Naive B cell (primary cell): ENCODE measurements around the gene POU5F2. TPM values are rescaled to one million over a fixed set of nuclear protein-coding genes. Genes with fewer than 3 reads are reported as not detected.

Experiments
- ATAC-seq, 2 donors: fragments of 150-1000 bp; cut with Tn5 transposase; 2 replicates each; pipeline ENCODE4 v1.10.0; 2021; ENCODE audit warnings: low read depth in 2 of 2, mild to moderate bottlenecking in 2 of 2, moderate library complexity in 2 of 2
- DNase-seq: peaks from one replicate; pipeline ENCODE4 v3.0.0; 2022
- H3K27ac Mint-ChIP-seq, 6 donors: one replicate each; pipeline ENCODE4 v1.8.0; 2020 to 2022; ENCODE audit warnings: mild to moderate bottlenecking in 6 of 6, mixed read lengths in 6 of 6, moderate library complexity in 5 of 6, inconsistent platforms in 2 of 6
- H3K27me3 Mint-ChIP-seq, 3 donors: one replicate each; pipeline ENCODE4 v1.8.0; 2021 to 2022; ENCODE audit warnings: mixed read lengths in 3 of 3, mild to moderate bottlenecking in 1 of 3
- H3K36me3 Mint-ChIP-seq, 2 donors: one replicate each; pipeline ENCODE4 v1.8.0; 2020 to 2022; ENCODE audit warnings: mixed read lengths in 2 of 2, inconsistent platforms in 1 of 2, mild to moderate bottlenecking in 1 of 2
- H3K4me1 Mint-ChIP-seq, 3 donors: one replicate each; pipeline ENCODE4 v1.8.0; 2020 to 2022; ENCODE audit warnings: mixed read lengths in 3 of 3, inconsistent platforms in 1 of 3, mild to moderate bottlenecking in 1 of 3, moderate library complexity in 1 of 3
- H3K4me3 Mint-ChIP-seq, 8 donors: one replicate each; pipeline ENCODE4 v1.8.0; 2020 to 2022; ENCODE audit warnings: mild to moderate bottlenecking in 8 of 8, mixed read lengths in 8 of 8, moderate library complexity in 8 of 8, inconsistent platforms in 2 of 8
- H3K9me3 Mint-ChIP-seq, 7 donors: one replicate each; pipeline ENCODE4 v1.8.0; 2020 to 2022; ENCODE audit warnings: mixed read lengths in 7 of 7, mild to moderate bottlenecking in 5 of 7, inconsistent platforms in 2 of 7, moderate library complexity in 1 of 7
- polyA plus RNA-seq, 6 donors: library from polyadenylated mRNA; unstranded; fragments of 300-500 nt; fragmentation: Illumina TruSeq; gene quantifications; one replicate each; pipeline ENCODE4 v1.2.3, GENCODE V29; 2021; ENCODE audit warnings: low read depth in 6 of 6

The POU5F2 gene
- polyA plus RNA-seq, 6 donors from 2014 or later, result 0.12 to 0.61 (median 0.29) TPM; not detected in 2

- DNase-seq (no peak), ATAC-seq (no peak)
- Mint-ChIP-seq H3K4me1 (peaks cover 0 to 7% (median 0%) of the 10 kb centered on the region in 3 donors), H3K9me3 (no peaks in the 10 kb centered on the region), H3K27ac (no peak overlapping the region), H3K27me3 (no peaks in the 10 kb centered on the region), H3K4me3 (no peak overlapping the region), H3K36me3 (peaks cover 0 to 17% of the 10 kb centered on the region in 2 donors)
Measured at GRCh38 chr5:93704996-93705395, 36.4 kb downstream of the POU5F2 start.

DNA sequence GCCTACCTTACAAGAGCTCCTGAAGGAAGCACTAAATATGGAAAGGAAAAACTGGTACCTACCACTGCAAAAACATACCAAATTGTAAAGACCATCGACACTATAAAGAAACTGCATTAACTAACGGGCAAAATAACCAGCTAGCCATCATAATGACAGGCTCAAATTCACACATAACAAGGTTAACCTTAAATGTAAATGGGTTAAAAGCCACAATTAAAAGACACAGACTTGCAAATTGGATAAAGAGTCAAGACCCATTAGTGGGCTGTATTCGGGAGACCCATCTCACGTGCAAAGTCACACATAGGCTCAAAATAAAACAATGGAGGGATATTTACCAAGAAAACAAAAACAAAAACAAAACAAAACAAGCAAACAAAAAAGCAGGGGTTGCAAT lies 49.4 kb downstream of the POU5F2 start:
- H3K4me1 Mint-ChIP-seq, result no peaks in the 10 kb centered on the region
- no peak overlapping the region for H3K27ac Mint-ChIP-seq
- DNase-seq, result no peak
- H3K36me3 Mint-ChIP-seq, result peaks cover 46 to 60% of the 10 kb centered on the region in 2 donors
- H3K27me3 Mint-ChIP-seq, result no peaks in the 10 kb centered on the region
- peaks cover 16 to 58% (median 30%) of the 10 kb centered on the region in 7 donors for H3K9me3 Mint-ChIP-seq
- no peak overlapping the region for H3K4me3 Mint-ChIP-seq
- ATAC-seq, result no peak

Other genes starting within 250 kb of the POU5F2 start
- not detected for gene NR2F1-AS1, start 160.4 kb downstream of the POU5F2 start, polyA plus RNA-seq
- gene NR2F1, start 158.4 kb downstream of the POU5F2 start, polyA plus RNA-seq, result not detected